ENCODE results near the gene MAD1L1.

The MAD1L1 gene

DNA sequence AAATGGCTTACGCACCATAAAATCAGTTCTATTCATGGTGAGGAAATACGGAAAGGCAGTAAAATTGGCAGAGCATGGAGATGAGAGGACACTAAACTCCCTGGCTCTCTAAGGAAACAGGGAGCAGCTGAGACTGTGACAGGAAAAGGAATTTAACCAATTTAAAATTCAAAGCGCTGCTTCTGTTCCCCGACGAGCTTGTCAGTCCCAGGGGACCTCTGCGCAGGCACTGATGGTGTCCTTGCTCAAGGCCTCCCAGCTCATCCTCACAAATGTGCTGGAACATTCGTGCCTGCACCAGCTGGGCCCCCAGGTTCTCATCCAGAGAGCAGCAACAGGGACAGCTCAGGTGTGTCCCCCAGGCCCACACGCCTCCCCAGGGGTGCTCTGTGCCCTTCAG is 101.4 kb downstream of the MAD1L1 start:
- DNase-seq, result no peak

DNA sequence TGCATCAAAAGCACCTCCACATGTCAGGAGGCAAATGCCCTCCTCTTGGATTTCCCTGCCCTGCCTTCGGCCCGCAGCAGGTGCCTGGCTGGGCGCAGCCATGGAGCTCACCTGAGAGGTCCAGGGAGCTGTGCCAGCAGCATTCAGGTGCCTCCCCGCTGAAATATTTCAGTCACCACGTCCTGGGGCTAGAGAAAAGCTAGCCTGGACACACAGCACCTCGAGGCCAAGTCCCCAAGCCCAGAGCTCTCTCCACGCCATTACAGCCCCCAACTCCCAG is 102.7 kb downstream of the MAD1L1 start:
- no peak for DNase-seq

DNA sequence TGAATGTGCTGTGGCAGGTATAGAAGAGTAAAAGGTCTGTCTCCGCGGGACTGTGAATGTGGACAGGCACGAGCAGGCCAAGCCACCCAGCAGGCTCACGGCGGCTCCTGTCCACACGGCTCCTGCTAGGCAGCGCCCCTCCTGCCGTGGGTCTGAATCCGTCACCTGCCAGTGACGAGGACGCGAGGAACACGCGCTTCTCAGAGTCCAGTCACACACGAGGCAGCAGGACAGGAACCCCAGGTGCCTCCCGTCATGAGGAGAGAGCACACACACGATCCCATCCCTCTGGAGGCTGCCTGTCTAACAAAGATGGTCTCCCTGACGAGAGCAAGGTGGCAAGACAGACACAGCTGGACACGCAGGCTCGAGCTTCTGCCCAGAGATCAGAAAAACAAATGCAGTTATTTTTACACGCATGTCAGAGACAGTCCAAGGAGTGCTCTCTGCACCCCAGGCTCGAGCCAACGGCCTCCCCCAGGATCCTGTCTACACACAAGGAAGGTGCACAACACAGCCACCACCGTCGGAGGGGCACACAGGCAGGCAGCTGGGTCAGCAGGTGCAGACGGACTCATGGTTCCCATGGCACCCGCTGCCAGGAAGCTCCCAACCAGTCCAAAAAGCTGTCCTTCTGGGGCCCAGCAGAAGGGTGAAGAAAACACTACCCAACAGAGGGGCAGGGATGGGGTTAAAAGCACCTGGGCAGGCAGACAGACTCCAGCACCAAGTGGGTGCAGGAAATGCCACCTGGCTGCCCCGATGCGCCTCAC is 103.2 kb downstream of the MAD1L1 start:
- no peak for DNase-seq

DNA sequence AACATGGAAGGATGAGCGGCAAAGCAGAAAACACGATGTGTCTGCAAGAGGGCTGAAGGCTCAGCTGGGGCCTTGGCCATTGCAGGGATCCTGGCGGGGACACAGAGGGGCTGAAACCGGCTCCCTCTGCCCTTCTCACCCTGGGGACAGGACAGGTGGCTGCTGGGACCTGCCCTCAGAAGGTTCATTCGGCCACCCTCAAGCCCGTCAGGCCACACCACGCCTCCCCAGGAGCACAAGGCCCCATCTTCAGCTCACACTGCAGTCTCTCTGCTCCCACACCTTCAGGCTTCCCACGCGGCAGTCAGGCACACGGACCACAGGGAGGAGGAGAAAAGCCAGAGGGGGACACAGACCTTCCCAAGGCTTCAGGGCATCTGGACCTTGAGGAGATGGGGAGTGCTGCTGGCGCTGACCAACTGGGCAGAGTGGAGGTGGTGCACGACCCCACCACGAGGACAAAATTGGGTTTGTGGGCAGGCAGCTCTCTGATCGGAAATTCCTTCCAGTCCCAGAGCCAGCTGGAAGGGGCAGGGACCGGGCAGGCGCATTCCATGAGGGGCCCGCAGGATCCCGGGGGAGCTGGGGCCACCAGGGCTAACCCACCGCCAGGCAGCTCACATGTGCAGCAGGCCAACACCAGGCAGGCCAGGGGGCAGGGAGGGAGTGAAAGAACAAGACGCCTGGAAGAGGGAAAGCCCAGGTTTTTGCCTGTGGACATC is 104.0 kb downstream of the MAD1L1 start:
- DNase-seq, result no peak

DNA sequence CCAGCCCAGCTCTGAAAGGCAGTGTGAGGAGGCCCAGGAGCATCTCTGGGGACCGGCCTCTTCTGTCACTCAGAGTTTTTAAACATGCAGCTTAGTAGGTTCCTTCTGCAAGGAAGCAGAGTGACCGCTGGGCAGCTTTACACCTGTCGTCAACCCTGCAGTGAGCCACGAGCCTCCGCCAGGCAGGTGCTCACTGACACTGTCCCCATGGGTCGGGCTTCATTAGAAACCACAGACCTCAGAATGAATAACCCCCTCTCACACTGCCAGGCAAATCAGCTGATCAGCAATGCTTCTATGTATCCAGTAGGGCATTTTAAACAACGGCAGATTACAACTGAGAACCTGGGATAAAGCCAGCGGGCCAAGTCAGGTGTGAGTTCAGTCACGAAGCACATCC is 106.1 kb downstream of the MAD1L1 start:
- DNase-seq, result no peak

DNA sequence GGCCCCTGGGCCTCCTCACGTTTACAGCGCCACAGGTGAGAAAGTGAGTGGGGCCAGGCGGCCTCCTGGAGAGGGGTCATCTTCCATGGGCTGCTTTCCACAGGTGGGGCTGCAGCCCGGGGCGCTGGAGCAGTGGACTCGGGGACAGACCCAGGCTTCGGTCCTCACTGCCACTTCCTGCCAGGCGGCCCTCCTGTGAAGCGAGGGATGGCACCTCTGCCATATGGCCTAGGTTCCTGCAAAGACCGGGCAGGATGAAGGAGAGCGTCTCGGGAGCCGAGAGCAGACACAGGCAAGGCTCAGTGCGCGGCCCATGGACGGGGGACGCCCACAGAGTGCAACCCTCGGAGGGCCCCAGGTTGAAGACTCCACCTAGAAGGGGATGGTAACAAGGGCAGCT is 106.8 kb downstream of the MAD1L1 start:
- no peak for DNase-seq

DNA sequence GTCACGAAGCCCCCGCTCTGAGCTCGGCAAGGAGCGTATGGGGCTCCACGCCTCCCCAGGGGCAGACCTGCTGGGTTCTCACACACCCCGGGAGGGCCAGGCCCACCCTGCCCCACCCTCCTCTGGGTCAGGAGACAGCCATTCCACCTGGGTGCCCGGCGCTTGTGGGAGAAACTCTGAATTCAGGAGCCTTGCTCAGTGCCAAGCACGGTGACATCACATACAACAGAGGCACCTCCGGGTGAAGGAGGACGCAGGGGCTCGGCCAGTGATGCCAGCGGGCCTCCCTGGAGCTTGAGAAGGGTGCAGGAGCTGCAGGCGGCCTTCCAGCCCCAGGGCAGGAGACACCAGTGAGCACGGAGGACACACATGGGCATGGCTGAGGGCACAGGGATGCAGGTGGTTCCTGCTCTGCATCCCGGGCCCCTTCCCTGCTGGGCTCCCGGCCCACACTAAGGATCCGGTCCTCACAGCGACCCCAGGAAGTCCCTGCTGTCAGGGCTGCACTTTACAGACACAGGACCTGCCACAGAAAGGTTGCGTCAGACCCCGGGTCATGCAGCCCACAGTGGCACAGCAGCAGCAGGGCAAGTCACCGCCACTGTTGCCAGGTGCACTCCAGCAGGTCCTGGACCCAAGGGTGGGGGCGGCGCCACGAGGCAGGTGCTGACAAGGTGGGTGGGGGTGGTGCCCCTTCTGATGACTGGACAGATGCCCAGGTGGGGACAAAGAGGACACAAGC is 108.0 kb downstream of the MAD1L1 start:
- DNase-seq, result no peak

DNA sequence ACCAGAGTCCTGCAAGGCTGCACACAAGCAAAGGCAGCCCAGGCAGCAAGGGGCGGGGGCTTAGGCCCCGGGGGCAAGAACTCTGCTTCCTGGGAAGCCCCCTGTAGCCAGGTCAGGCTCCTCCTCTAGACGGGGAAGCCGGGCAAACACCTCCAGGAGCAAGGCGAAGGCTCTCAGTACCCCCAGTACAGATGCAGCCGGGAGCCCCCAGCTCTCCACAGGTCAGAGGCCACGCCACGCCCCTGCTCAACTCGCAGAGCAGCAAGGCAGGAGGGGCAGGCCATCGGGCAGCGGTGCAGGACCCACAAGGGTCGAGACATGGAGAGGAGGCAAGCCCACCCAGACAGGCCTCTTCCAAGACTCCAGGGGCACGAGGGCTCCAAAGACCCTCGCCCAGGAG is 108.8 kb downstream of the MAD1L1 start:
- DNase-seq, result no peak

DNA sequence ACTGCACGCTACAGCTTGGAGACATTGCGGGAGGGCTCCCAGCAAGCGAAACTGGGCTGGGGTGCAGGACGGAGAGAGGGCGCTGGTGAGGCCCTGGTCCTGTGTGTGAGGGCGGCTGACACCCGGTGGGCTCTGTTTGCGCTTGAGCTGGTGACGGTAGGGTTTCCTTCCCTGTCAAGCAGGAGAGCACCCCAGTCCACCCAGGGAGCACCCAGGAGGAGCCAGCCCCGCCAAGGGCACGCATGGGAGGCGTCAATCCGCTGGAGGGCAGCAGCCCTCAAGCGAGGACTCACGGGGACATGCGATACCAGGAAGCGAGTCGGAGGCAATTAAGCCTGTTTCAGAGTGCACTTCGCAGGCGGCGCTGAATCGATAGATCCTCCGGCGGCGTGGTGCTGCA is 109.4 kb downstream of the MAD1L1 start:
- DNase-seq, result no peak

DNA sequence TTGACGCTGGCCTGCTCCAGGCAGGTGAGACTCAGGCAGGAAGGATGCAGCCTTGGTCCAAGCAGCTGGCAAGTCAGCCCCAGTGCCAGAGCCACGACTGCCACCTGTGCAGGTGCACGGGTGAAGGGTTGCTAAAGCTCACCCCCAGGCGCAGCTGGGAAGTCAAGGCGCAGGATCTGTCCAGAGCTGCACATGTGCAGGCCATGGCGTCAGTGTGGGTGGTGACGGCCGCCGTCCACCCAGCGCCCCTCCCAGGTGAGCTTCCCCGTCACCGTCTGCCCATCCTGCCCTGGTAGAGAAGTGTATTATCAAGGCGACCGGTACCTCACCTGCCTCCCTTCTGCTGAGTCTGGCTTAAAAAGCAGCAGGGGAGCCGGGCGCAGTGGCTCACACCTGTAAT is 110.1 kb downstream of the MAD1L1 start:
- no peak for DNase-seq

DNA sequence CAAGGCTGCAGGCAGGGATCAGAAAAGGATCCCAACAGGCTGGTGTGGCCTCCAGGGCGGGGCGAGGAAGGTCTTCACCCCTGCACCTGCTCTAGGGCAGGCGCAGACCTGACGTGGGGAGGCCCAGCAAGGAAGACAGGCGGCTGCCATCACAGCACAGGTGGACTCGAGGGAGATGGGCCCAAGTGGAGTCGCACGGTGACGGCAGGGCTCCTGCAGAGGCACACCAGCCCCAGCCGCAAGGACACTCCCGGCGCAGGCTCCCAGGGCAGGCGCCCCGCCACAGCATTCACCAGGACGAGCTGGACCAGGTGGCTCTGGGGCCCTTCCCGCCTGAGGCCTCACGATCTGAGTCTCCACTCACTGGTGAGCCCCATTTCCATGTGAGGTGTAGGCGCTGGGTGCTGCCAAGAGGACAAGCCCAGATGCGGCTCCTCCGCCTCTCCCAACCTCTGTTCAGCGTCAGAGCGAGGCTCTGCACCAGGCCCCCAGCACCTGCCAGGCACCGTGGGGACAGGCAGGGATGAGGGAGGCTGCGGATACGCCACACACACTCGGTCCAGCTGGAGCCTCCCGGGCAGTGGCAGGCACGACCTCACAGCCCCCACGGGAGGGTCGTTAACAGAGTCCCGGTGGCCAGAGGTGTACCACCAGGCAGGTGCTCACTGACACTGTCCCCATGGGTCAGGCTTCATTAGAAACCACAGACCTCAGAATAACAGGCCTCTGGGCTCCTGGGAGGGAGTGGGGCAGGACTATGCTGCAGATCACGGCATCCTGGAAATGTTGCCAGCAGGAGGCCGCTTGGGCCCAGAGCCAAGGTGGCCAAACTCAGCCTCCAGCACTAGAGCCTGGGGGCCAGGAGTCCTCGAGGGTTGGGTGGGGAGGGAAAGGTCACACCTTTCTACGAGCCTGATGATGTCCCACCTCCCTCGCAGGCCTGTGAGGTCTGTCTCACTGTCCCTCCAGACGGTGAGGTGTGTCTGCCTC is 111.6 kb downstream of the MAD1L1 start:
- DNase-seq, result no peak

DNA sequence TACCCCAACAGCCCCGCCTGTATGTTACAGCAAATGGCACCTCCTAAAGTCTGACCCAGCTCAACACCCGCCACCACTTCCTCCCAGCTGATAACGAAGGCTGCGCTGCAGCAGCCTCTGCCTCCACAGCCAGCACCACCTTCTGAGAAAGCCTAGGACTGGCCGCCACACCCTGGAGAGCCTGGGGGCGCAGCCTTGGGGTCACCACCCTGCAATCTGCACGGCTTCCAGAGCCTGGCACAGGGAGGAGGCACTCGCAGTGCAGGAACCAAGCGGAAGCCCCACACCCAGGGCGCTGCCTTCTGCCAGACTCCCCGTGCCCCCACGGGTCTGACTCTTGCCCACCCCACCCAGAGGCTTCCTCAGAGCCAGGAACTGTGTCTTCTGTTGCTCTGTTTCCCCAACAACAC is 112.5 kb downstream of the MAD1L1 start:
- DNase-seq, result no peak

DNA sequence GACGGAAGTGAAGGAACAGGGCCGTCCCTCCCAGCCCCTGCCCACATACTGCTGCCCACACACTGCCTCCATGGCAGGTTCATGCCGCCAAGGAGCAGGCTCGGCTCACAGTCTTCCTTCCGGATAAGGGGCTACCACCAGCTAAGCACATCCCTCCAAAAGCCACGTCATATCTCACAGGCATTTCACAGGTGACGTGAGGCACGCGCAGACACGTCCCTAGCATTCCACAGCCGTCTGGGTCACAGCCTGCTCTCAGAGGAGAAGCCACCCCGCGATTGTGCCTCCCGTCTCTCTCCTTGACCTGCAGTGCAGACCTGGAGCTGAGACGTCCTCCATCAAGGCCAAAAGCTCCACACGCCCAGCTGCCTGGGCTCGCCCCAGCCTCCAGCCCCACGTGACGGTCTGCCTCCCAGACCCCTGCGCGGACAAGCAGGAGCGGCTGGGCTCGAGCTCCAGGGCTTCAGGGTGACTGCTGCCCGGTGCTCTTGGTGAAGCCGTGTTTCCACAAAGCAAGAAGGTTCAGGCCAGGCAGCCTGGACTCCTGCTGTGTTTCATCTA is 114.0 kb downstream of the MAD1L1 start:
- no peak for DNase-seq

DNA sequence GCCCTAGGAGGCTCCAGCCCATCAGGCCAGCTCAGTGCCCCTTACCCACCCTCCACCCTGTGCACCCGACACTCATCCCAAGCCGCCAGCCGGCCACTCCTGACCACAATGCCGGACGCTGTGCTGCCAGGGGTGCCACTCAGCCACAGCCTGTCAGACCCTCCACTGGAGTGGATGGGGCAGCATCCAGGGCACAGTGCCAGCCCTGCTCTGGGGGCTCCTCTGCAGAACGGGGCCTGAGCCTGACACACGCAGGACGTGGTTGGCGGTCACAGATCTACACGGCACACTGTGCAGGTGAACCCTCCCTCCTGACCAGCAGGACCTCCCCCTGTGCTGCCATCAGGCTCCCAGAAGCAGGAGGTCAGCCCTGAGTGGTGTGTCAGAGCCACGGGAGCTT is 114.7 kb downstream of the MAD1L1 start:
- no peak for DNase-seq

DNA sequence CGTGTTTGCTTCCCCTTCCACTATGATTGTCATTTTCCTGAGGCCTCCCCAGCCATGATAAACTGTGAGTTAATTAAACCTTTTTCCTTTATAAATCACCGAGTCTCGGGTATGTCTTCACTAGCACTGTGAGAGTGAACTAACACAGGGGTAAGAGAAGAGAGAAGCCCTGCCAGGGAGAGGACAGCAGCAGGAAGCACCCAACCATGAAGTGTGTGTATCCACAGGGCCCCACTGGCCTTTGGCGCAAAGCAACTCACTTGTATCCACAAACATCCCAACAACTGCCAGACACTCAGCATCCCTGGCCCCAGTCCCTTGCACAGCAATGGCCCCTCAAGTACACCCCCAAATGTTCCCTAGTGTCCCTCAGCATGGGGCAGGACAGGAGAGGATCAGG is 115.1 kb downstream of the MAD1L1 start:
- DNase-seq, result no peak

DNA sequence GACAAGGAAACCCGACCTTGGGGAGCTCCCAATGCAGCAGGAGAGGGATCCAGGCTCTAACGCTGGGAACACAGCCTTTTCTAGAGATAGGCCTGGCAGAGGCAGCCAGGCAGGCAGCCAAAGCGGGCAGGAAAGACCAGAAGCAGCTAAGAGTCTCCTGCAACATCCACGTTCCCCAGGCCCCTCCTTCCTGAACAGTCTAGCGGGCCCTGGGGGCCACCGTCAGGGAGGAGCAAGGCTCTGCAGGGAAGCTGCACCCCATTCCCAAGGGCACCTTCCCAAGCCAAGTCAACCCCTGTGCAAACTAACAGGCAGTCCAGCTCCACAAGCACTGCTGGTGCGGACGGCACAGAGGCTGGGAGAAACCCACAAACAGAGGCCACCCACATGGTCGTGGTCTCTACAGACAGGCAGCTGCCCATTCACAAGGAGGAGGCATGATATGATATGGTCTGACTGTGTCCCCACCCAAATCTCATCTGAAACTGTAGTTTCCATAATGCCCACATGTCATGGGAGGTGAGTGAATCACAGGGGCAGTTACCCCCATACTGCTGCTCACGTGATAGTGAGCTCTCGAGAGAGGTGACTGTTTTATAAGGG is 115.7 kb downstream of the MAD1L1 start:
- DNase-seq, result no peak

DNA sequence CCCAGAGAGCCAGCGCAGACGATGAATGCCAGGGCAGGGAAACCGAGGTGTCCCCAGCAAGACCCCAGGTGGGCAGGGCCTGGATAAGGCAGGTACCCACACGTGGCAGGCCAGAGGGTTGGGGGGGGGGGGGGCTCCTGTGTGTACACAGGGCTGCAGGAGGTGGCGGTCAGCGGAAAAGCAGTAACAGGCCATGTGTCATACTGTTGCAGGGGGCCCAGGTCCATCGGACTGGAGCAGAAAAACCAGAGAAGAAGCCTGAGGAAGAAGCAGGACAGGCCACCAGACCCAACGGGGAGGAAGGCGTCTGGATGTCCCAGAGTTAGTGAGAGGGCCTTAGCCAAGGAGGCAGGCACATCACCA is 116.3 kb downstream of the MAD1L1 start:
- no peak for DNase-seq

DNA sequence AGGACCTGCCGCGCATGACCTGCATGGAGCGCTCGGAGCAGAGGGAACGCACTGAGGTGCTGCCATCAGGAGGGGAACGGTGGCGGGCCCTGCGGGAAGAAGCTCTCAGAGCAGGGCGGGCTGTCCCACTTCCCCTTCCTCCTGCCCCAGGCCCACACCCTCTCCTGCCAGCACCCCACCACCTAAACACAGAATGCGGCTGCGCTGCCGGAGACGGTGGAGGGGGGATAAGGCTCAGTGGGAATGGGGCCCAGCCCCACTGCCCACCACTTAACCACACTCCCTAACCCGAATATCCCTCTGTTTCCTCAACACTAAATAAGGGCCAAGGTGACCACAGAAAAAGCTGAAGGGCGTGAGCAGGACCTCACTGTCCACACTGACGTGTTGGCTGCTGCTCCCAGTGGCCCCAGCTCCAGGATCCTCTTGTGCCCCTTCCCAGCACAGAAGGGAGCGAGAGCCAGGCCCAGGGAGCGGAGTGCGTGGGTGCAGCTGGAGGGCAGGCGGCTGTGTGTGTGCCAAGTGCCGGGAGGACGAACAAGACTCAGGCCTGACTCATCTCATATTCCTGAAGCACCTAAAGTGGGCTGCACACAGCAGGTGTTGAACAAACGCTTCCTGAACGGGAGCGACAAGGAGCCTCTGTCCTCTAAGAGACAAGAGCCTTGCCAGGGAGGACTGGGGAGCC is 116.8 kb downstream of the MAD1L1 start:
- no peak for DNase-seq

DNA sequence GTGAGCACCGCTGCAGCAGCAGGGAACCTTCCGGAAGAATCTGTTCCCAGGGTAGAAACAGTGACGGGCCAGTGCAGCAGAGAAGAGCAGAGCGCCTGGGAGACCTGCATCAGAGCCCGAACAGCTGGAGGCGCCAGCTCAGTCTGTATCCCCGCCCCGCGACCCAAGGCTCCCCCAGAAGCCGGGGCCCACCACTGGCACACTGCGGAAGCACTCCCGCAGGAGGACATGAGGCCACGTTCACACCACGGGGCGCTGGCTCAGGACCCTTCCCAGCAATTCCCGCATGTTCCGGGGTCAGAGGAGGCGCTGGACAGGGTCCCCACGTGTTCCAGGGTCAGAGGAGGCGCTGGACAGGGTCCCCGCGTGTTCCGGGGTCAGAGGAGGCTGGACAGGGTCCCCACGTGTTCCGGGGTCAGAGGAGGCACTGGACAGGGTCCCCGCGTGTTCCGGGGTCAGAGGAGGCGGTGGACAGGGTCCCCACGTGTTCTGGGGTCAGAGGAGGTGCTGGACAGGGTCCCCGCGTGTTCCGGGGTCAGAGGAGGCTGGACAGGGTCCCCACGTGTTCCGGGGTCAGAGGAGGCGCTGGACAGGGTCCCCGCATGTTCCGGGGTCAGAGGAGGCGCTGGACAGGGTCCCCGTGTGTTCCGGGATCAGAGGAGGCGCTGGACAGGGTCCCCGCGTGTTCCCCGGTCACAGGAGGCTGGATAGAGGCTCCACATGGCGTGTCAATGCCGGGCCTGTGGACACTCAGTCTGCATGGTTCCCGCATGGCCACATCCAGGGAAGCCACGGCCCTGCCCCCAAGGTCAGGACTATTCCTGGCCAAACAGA is 117.6 kb downstream of the MAD1L1 start:
- DNase-seq, result no peak

DNA sequence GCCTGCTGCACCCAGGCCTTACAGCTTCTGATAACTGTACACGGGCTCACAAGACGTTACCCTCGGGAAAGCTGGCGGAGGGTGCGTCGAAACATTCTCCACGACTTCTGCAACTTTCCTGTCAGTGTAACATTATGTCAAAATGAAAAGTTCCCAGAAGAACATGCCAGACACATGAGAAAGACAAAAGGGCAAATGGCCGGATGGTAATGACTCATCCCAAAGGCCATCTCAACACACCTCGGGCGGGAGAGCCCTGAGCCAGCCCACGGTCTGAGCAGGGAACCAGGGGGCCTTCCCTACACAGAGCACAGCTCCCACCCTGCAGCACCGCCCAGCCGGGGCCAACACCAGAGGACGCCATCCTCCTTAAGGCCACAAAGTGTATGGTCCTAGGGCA is 118.7 kb downstream of the MAD1L1 start:
- DNase-seq, result no peak
